ENCODE measurements around the gene ZC3H6. TPM values are rescaled to one million over a fixed set of nuclear protein-coding genes. Genes with fewer than 3 reads are reported as not detected.
"Not testable (repeated sequence)": the region's sequence is repeated elsewhere in the genome, so short reads cannot be mapped to it uniquely, and the experiment has no call there.

ZC3H6 gene
- total RNA-seq, 1 experiment from 2014 or later = 18.6 TPM

- TF ChIP-seq CTCF (IDR thresholded peaks at IDR 0.05; ENCODE audit: unreplicated experiment) = no peak
- ChIA-PET POLR2A (no interaction called here), CTCF (no interaction called here)
- H3K27me3 Mint-ChIP-seq (ENCODE audit: insufficient read depth, unreplicated experiment) = no peaks in the 10 kb centered on the region
- no TSS peak for BruUV-seq (replicated peaks)
- no peaks in the 10 kb centered on the region for H3K4me1 Mint-ChIP-seq (ENCODE audit: insufficient read depth, unreplicated experiment)
- H3K9me3 Mint-ChIP-seq (ENCODE audit: unreplicated experiment) = no peaks in the 10 kb centered on the region
- no peak overlapping the region for H3K27ac Mint-ChIP-seq (ENCODE audit: low read depth, unreplicated experiment)
- intact Hi-C loops (cut with micrococcal nuclease) = no loop called here
- H3K4me3 Mint-ChIP-seq (ENCODE audit: unreplicated experiment) = no peak overlapping the region
- H3K36me3 Mint-ChIP-seq (ENCODE audit: insufficient read depth, unreplicated experiment) = no peaks in the 10 kb centered on the region
- DNase-seq (ENCODE audit: unreplicated experiment) = no peak
These were observed 69.9 kb downstream of the ZC3H6 start for GRCh38 chr2:112345030-112346027.

GRCh38 chr2:112352292-112352691 lies 76.9 kb downstream of the ZC3H6 start:
- POLR2A ChIA-PET; H3K4me1 Mint-ChIP-seq (ENCODE audit: insufficient read depth, unreplicated experiment); H3K36me3 Mint-ChIP-seq (ENCODE audit: insufficient read depth, unreplicated experiment); H3K9me3 Mint-ChIP-seq (ENCODE audit: unreplicated experiment); CTCF ChIA-PET; H3K27me3 Mint-ChIP-seq (ENCODE audit: insufficient read depth, unreplicated experiment); BruUV-seq (replicated peaks); H3K4me3 Mint-ChIP-seq (ENCODE audit: unreplicated experiment); intact Hi-C loops (cut with micrococcal nuclease); DNase-seq (ENCODE audit: unreplicated experiment); H3K27ac Mint-ChIP-seq (ENCODE audit: low read depth, unreplicated experiment): not testable (repeated sequence)

GRCh38 chr2:112352809-112353603 lies 77.6 kb downstream of the ZC3H6 start:
- POLR2A ChIA-PET; H3K36me3 Mint-ChIP-seq (ENCODE audit: insufficient read depth, unreplicated experiment): not testable (repeated sequence)

GRCh38 chr2:112354335-112354734 lies 78.9 kb downstream of the ZC3H6 start:
- H3K4me1 Mint-ChIP-seq (ENCODE audit: insufficient read depth, unreplicated experiment); POLR2A ChIA-PET; H3K4me3 Mint-ChIP-seq (ENCODE audit: unreplicated experiment); CTCF ChIA-PET; H3K27ac Mint-ChIP-seq (ENCODE audit: low read depth, unreplicated experiment); H3K9me3 Mint-ChIP-seq (ENCODE audit: unreplicated experiment); intact Hi-C loops (cut with micrococcal nuclease); H3K27me3 Mint-ChIP-seq (ENCODE audit: insufficient read depth, unreplicated experiment); BruUV-seq (replicated peaks); H3K36me3 Mint-ChIP-seq (ENCODE audit: insufficient read depth, unreplicated experiment); DNase-seq (ENCODE audit: unreplicated experiment): not testable (repeated sequence)

More at GRCh38 chr2:112352809-112353603, 77.6 kb downstream of the ZC3H6 start:
- H3K27me3 Mint-ChIP-seq (ENCODE audit: insufficient read depth, unreplicated experiment); H3K9me3 Mint-ChIP-seq (ENCODE audit: unreplicated experiment); intact Hi-C loops (cut with micrococcal nuclease); DNase-seq (ENCODE audit: unreplicated experiment); CTCF ChIA-PET; H3K4me1 Mint-ChIP-seq (ENCODE audit: insufficient read depth, unreplicated experiment); BruUV-seq (replicated peaks); H3K4me3 Mint-ChIP-seq (ENCODE audit: unreplicated experiment); H3K27ac Mint-ChIP-seq (ENCODE audit: low read depth, unreplicated experiment): not testable (repeated sequence)

GRCh38 chr2:112360055-112360454 lies 84.7 kb downstream of the ZC3H6 start:
- H3K4me1 Mint-ChIP-seq (ENCODE audit: insufficient read depth, unreplicated experiment); H3K27ac Mint-ChIP-seq (ENCODE audit: low read depth, unreplicated experiment); BruUV-seq (replicated peaks); H3K9me3 Mint-ChIP-seq (ENCODE audit: unreplicated experiment); H3K27me3 Mint-ChIP-seq (ENCODE audit: insufficient read depth, unreplicated experiment); CTCF ChIA-PET; H3K36me3 Mint-ChIP-seq (ENCODE audit: insufficient read depth, unreplicated experiment); DNase-seq (ENCODE audit: unreplicated experiment); H3K4me3 Mint-ChIP-seq (ENCODE audit: unreplicated experiment); intact Hi-C loops (cut with micrococcal nuclease); POLR2A ChIA-PET: not testable (repeated sequence)

Other genes starting within 250 kb of the ZC3H6 start
- 29.1 and 39.2 TPM in 2 replicates for gene TMEM87B, start 220.3 kb upstream of the ZC3H6 start, total RNA-seq (2022)
- 0.07 and 0.14 TPM in 2 replicates for gene FBLN7, start 137.2 kb upstream of the ZC3H6 start, total RNA-seq (2022)
- 20.6 and 30.5 TPM in 2 replicates for gene ZC3H8, start 20.6 kb upstream of the ZC3H6 start, total RNA-seq (2022)
- 13.9 and 16.2 TPM in 2 replicates for gene RGPD8, start 158.0 kb downstream of the ZC3H6 start, total RNA-seq (2022)
- 53.7 and 54.6 TPM in 2 replicates for gene TTL, start 206.6 kb downstream of the ZC3H6 start, total RNA-seq (2022)